GM12878 (cell line): Measurements from ENCODE around the gene TMEM135. TPM values are rescaled to one million over a fixed set of nuclear protein-coding genes. Genes with fewer than 3 reads are reported as not detected.

Source experiments
- ATAC-seq: fragments of 200-7000 bp; cut with Tn5 transposase; 3 replicates; pipeline ENCODE4 v1.9.1; 2020; ENCODE audit warnings: mild to moderate bottlenecking, moderate library complexity
- BruUV-seq: library from RNA; stranded (reverse); fragments of 400-500 nt; replicated peaks from 2 replicates; lab custom pipeline; 2021; lab: Mats Ljungman, UMichigan
- CTCF ChIA-PET: fragments of 300-600 bp; sonication (Branson Sonifier 250); formaldehyde crosslinking; extraction: SDS; loops from one replicate; lab custom pipeline; 2021; ENCODE audit warnings: inconsistent platforms; lab: Yijun Ruan, JAX
- POLR2A ChIA-PET: fragments of 350-600 bp; formaldehyde crosslinking; extraction: SDS; loops from one replicate; lab custom pipeline; 2021; ENCODE audit warnings: inconsistent platforms; lab: Charles Lee
- RAD21 ChIA-PET: fragments of 300-600 bp; sonication (Branson Sonifier 250); formaldehyde crosslinking; loops from one replicate; lab custom pipeline; 2023; ENCODE audit warnings: antibody characterized with exemption; ENCODE audit not compliant: unreplicated experiment; lab: Charles Lee
- SMC1A ChIA-PET: fragments of 300-600 bp; sonication (Branson Sonifier 250); formaldehyde crosslinking; loops from one replicate; lab custom pipeline; 2023; ENCODE audit not compliant: unreplicated experiment, uncharacterized antibody; lab: Charles Lee
- DNase-seq: peaks from one replicate; pipeline ENCODE4 v3.0.0-alpha.2; 2011; ENCODE audit warnings: low read depth, low spot score
- FAIRE-seq: peaks from 3 replicates; lab custom pipeline; 2011; peaks lifted over from hg19 to GRCh38; lab: Jason Lieb, UNC
- H2AFZ ChIP-seq: 2 replicates; pipeline ENCODE4 v1.6.0; 2011; ENCODE audit warnings: low read depth, low read length, control low read depth; ENCODE audit not compliant: control insufficient read depth
- H3K27ac ChIP-seq: 2 replicates; pipeline ENCODE4 v1.5.1; 2011; ENCODE audit warnings: control low read depth; ENCODE audit not compliant: control insufficient read depth, insufficient read depth
- H3K27me3 ChIP-seq, 2 experiments: replicated peaks in 1 of 2; 2 replicates each; pipeline versions ENCODE4 v1.6.0 to v1.6.1; 2011; ENCODE audit warnings: low read length in 1 of 2; ENCODE audit not compliant: control insufficient read depth in 2 of 2, insufficient read depth in 2 of 2
- H3K36me3 ChIP-seq, 2 experiments: 2 replicates each; pipeline ENCODE4 v1.5.1; 2011; ENCODE audit warnings: low read length in 1 of 2; ENCODE audit not compliant: control insufficient read depth in 2 of 2, insufficient read depth in 2 of 2
- H3K4me1 ChIP-seq: 2 replicates; pipeline ENCODE4 v1.6.1; 2011; ENCODE audit warnings: mild to moderate bottlenecking, low read length, moderate library complexity, mixed read lengths; ENCODE audit not compliant: control insufficient read depth, insufficient read depth
- H3K4me2 ChIP-seq: 2 replicates; pipeline ENCODE4 v1.6.0; 2011; ENCODE audit warnings: control low read depth; ENCODE audit not compliant: control insufficient read depth, insufficient read depth
- H3K4me3 ChIP-seq: fragments of 200-600 bp; sonication (generic); 2 replicates; pipeline ENCODE4 v1.5.1; 2016
- H3K79me2 ChIP-seq: 2 replicates; pipeline ENCODE4 v1.6.0; 2011; ENCODE audit warnings: low read length; ENCODE audit not compliant: control insufficient read depth, insufficient read depth
- H3K9ac ChIP-seq: 2 replicates; pipeline ENCODE4 v1.8.0; 2011; ENCODE audit warnings: low read length, control low read depth, mixed read lengths; ENCODE audit not compliant: control insufficient read depth, insufficient read depth
- H3K9me3 ChIP-seq: replicated peaks from 3 replicates; pipeline ENCODE4 v1.5.1; 2011; ENCODE audit warnings: mild to moderate bottlenecking, low read length; ENCODE audit not compliant: control insufficient read depth, insufficient read depth
- H4K20me1 ChIP-seq: 2 replicates; pipeline ENCODE4 v1.6.0; 2011; ENCODE audit not compliant: control insufficient read depth, insufficient read depth
- BHLHE40 ChIP-seq, 2 experiments: fragments of 450-650 bp in 1 of 2; IDR thresholded peaks; 2 replicates each; pipeline ENCODE4 v1.6.1; 2011 to 2017; ENCODE audit warnings: low read depth in 2 of 2, borderline replicate concordance in 1 of 2, improper control_type of control experiment in 1 of 2, low read length in 1 of 2, mild to moderate bottlenecking in 1 of 2
- CHD1 ChIP-seq: IDR thresholded peaks from 2 replicates; pipeline ENCODE4 v1.6.1; 2012; ENCODE audit warnings: low read depth, low read length, improper control_type of control experiment
- HDAC6 ChIP-seq: fragments of 200-600 bp; sonication (generic); IDR thresholded peaks from one replicate; pipeline ENCODE4 v1.8.0; 2017; ENCODE audit warnings: antibody characterized with exemption; ENCODE audit not compliant: unreplicated experiment
- WGBS: methylation state at CpG from one replicate; pipeline ENCODE4 v1.1.6; 2016; ENCODE audit warnings: low lambda C conversion rate; ENCODE audit not compliant: insufficient replicate concordance, insufficient coverage; ENCODE audit errors: missing lambda C conversion rate; 5-methylcytosine and 5-hydroxymethylcytosine counted together
- in situ Hi-C: fragments of 300-500 bp; cut with MboI; formaldehyde crosslinking; loops from 9 replicates; pipeline ENCODE4 v1.14.3; 2018; ENCODE audit warnings: mixed read lengths
- intact Hi-C: fragments of 100-400 bp; cut with micrococcal nuclease; formaldehyde crosslinking; loops from one replicate; pipeline ENCODE4 v1.14.2; 2022; ENCODE audit not compliant: unreplicated experiment
- polyA plus RNA-seq, 11 experiments: library from polyadenylated mRNA; depleted of rRNA in 4 of 11; unstranded in 6 of 11; stranded (reverse) in 5 of 11; fragments of >200 nt; fragmentation: Nextera tagmentation in 4 of 11; fragmentation: Illumina TruSeq in 1 of 11; extraction: Ambion mirVana in 4 of 11; extraction: Trizol in 1 of 11; gene quantifications; 1 replicate in 1 of 11; 2 replicates in 10 of 11; pipeline versions ENCODE4 v1.2.1 to v1.2.3, GENCODE V29; 2011 to 2016; ENCODE audit warnings: inconsistent platforms in 2 of 11, missing spikeins in 2 of 11, low read depth in 1 of 11
- total RNA-seq, 4 experiments: library from RNA; depleted of rRNA in 3 of 4; stranded (reverse); fragments of >200 nt in 3 of 4; fragmentation: Illumina TruSeq in 1 of 4; extraction: Trizol in 1 of 4; gene quantifications; 2 replicates each; pipeline versions ENCODE4 v1.2.1 to v1.2.3, GENCODE V29; 2013 to 2021
- TF ChIP-seq, protein P1 (sequence below): fragments of 450-650 bp; IDR thresholded peaks from 2 replicates; pipeline ENCODE4 v1.6.1; 2017; ENCODE audit warnings: mild to moderate bottlenecking
- TF ChIP-seq, protein P2 (sequence below): IDR thresholded peaks from 2 replicates; pipeline ENCODE4 v1.6.1; 2012; ENCODE audit warnings: low read depth, low read length, improper control_type of control experiment
- TF ChIP-seq, protein P3 (sequence below): fragments of 450-650 bp; formaldehyde crosslinking; IDR thresholded peaks from 2 replicates; pipeline ENCODE4 v1.4.0; 2020; ENCODE audit warnings: mild to moderate bottlenecking, moderate library complexity

Gene TMEM135
- total and polyA plus RNA-seq, 10 of the 15 experiments (the other 5 are each of a cell fraction or from before 2014, with no cell fraction given): 7.2 to 117 (median 12.9) TPM

DNA sequence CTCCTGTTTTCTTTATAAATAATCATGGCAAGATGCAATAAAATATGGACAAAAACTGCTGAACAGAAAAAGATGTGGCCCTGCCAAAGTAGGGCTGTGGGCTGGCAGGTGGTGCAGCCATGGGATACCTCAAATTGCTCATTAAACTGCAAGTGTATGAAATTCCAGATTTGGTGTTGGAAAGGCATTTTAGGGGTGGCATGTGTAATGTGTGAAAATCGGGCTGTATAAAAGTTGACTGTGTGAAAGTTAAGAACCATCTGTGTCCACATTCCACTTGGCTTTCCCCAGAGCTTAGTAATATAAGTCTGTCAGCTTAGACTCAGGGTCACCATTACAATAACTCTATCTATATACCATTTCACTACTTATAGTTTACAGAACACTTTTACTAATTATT, 47.7 kb upstream of the TMEM135 start (continued):
- TF ChIP-seq CHD1: no peak
- TF ChIP-seq BHLHE40 (IDR thresholded peaks at IDR 0.05; ENCODE audit: borderline replicate concordance in 1 of 2, low read depth in 2 of 2, low read length in 1 of 2): no peak
- TF ChIP-seq, protein P1, sequence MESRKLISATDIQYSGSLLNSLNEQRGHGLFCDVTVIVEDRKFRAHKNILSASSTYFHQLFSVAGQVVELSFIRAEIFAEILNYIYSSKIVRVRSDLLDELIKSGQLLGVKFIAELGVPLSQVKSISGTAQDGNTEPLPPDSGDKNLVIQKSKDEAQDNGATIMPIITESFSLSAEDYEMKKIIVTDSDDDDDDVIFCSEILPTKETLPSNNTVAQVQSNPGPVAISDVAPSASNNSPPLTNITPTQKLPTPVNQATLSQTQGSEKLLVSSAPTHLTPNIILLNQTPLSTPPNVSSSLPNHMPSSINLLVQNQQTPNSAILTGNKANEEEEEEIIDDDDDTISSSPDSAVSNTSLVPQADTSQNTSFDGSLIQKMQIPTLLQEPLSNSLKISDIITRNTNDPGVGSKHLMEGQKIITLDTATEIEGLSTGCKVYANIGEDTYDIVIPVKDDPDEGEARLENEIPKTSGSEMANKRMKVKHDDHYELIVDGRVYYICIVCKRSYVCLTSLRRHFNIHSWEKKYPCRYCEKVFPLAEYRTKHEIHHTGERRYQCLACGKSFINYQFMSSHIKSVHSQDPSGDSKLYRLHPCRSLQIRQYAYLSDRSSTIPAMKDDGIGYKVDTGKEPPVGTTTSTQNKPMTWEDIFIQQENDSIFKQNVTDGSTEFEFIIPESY: no peak
- TF ChIP-seq, protein P2, sequence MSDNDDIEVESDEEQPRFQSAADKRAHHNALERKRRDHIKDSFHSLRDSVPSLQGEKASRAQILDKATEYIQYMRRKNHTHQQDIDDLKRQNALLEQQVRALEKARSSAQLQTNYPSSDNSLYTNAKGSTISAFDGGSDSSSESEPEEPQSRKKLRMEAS: no peak

DNA sequence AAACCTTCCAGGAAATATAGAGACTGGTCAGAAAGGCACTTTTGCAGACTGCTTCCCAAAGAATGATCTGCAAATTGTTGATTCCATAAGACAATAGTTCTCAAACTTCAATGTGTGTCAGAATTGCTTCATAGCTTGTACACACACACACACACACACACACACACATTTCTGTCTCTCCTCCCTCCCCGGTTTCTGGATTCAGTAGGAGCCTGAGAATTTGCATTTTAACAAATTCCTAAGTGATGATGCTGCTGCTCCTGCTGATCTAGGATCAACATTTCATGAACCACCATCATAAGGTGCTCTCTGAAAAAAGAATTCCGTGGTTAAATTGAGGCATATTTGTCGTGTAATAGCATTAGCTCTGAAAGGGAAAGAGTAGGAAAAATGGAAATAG, 47.2 kb upstream of the TMEM135 start:
- H3K4me3 ChIP-seq: no peak overlapping the region
- in situ Hi-C loops: no loop called here
- H3K36me3 ChIP-seq: no peaks in the 10 kb centered on the region
- no peak overlapping the region for H3K4me2 ChIP-seq
- FAIRE-seq (no peak), DNase-seq (no peak), ATAC-seq (no peak)
- intact Hi-C loops: no loop called here
- 11% methylated on average over 3 of the region's 3 CpGs for WGBS
- CTCF ChIA-PET: interaction anchor here (1.1 kb wide), 1 partner anchor 107 kb away, joined by 4 read pairs; no protein-coding TSS in a partner anchor
- H2AFZ ChIP-seq: no peak overlapping the region
- no peaks in the 10 kb centered on the region for H4K20me1 ChIP-seq
- POLR2A ChIA-PET: no interaction called here
- H3K9ac ChIP-seq: no peak overlapping the region
- H3K27me3 ChIP-seq: no peaks in the 10 kb centered on the region
- BruUV-seq: no TSS peak
- H3K9me3 ChIP-seq: no peaks in the 10 kb centered on the region
- no peaks in the 10 kb centered on the region for H3K4me1 ChIP-seq
- H3K79me2 ChIP-seq: no peaks in the 10 kb centered on the region
- SMC1A ChIA-PET: interaction anchor here (1.0 to 1.1 kb wide), 2 partner anchors 9 kb away, joined by 3 read pairs; no protein-coding TSS in a partner anchor
- TF ChIP-seq HDAC6: no peak
- TF ChIP-seq, protein P3, sequence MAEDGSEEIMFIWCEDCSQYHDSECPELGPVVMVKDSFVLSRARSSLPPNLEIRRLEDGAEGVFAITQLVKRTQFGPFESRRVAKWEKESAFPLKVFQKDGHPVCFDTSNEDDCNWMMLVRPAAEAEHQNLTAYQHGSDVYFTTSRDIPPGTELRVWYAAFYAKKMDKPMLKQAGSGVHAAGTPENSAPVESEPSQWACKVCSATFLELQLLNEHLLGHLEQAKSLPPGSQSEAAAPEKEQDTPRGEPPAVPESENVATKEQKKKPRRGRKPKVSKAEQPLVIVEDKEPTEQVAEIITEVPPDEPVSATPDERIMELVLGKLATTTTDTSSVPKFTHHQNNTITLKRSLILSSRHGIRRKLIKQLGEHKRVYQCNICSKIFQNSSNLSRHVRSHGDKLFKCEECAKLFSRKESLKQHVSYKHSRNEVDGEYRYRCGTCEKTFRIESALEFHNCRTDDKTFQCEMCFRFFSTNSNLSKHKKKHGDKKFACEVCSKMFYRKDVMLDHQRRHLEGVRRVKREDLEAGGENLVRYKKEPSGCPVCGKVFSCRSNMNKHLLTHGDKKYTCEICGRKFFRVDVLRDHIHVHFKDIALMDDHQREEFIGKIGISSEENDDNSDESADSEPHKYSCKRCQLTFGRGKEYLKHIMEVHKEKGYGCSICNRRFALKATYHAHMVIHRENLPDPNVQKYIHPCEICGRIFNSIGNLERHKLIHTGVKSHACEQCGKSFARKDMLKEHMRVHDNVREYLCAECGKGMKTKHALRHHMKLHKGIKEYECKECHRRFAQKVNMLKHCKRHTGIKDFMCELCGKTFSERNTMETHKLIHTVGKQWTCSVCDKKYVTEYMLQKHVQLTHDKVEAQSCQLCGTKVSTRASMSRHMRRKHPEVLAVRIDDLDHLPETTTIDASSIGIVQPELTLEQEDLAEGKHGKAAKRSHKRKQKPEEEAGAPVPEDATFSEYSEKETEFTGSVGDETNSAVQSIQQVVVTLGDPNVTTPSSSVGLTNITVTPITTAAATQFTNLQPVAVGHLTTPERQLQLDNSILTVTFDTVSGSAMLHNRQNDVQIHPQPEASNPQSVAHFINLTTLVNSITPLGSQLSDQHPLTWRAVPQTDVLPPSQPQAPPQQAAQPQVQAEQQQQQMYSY: no peak
- no peak overlapping the region for H3K27ac ChIP-seq
- RAD21 ChIA-PET: interaction anchor here (0.6 kb wide), 1 partner anchor 123 kb away, joined by 3 read pairs; no protein-coding TSS in a partner anchor
